Measurements from ENCODE around the gene PNPLA6.
"Not testable (repeated sequence)": the region's sequence is repeated elsewhere in the genome, so short reads cannot be mapped to it uniquely, and the experiment has no call there.

PNPLA6 gene

DNA sequence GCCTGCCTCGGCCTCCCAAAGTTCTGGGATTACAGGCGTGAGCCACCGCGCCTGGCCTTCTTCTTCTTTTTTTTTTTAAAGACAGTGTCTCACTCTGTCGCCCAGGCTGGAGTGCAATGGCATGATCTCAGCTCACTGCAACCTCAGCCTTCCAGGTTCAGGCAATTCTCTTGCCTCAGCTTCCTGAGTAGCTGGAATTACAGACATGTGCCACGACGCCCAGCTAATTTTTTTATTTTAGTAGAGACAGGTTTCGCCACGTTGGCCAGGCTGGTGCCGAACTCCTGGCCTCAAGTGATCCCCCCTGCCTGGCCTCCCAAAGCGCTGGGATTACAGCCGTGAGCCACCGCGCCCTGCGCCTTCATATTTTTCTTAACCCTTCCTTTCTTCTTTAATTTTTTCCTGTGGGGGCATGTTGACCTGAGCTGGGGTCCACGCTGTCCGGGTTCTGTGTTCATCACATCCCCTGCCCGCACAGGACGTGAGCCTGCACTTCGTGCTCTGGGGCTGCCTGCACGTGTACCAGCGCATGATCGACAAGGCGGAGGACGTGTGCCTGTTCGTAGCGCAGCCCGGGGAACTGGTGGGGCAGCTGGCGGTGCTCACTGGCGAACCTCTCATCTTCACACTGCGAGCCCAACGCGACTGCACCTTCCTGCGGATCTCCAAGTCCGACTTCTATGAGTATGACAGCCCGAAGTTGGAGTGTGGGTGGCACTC, 14.1 kb downstream of the PNPLA6 start:
- Histone ChIP-seq H3K4me3 (no peak overlapping the region), H3K27ac (no peak overlapping the region)

GRCh38 chr19:7550169-7550770, 14.8 kb downstream of the PNPLA6 start:
- H3K4me3 ChIP-seq = no peak overlapping the region

GRCh38 chr19:7550987-7551761, 15.7 kb downstream of the PNPLA6 start:
- peak overlapping the region in 1 of 7 experiments; percentile 5 for H3K4me3 ChIP-seq
- no peak overlapping the region for H3K27ac ChIP-seq

More at GRCh38 chr19:7550169-7550770, 14.8 kb downstream of the PNPLA6 start:
- H3K27ac ChIP-seq = no peak overlapping the region

- H3K27ac ChIP-seq = no peak overlapping the region
Measured at GRCh38 chr19:7552781-7553180, 17.3 kb downstream of the PNPLA6 start.

DNA sequence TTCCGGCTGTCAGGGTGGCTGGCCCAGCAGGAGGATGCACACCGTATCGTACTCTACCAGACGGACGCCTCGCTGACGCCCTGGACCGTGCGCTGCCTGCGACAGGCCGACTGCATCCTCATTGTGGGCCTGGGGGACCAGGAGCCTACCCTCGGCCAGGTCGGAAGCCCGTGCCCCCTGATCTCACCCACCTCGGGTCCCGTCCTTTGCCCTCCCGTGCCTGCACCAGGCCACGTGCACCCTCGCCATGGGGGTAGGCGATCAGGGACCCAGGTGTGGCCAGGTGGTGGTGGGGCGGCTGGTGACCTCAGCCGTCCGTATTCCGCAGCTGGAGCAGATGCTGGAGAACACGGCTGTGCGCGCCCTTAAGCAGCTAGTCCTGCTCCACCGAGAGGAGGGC, 19.0 kb downstream of the PNPLA6 start:
- H3K4me3 ChIP-seq = no peak overlapping the region

More at GRCh38 chr19:7552781-7553180, 17.3 kb downstream of the PNPLA6 start:
- no peak overlapping the region for H3K4me3 ChIP-seq

DNA sequence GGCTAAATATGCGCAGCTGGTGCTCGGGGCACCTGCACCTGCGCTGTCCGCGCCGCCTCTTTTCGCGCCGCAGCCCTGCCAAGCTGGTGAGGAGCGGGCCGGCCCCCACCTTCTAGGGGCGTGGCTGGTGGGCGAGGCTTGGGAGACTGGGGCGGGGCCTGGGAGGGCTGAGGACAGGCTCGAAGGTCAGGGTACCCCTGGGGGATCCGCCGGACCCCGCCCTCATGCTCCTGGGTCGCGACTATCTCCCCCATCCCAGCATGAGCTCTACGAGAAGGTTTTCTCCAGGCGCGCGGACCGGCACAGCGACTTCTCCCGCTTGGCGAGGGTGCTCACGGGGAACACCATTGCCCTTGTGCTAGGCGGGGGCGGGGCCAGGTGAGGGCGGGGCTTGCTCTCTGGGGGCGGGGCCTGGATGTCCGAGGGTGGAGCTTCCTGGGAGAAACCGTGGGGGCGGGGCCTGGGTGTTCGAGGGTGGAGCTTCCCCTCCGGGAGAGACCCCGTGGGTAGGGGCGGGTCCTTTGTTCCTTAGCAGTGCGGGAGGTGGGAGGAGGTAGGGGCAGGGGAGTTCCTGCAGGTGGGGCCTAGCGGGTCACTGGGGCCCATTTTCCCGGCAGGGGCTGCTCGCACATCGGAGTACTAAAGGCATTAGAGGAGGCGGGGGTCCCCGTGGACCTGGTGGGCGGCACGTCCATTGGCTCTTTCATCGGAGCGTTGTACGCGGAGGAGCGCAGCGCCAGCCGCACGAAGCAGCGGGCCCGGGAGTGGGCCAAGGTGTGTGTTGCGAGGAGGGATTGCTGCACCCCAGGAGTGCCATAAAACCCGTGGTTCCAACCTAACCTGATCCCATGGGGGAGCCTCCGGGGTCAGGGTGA, 19.7 kb downstream of the PNPLA6 start:
- Histone ChIP-seq H3K27ac (no peak overlapping the region), H3K4me3 (no peak overlapping the region)

More for the DNA sequence above, 19.0 kb downstream of the PNPLA6 start:
- no peak overlapping the region for H3K27ac ChIP-seq

DNA sequence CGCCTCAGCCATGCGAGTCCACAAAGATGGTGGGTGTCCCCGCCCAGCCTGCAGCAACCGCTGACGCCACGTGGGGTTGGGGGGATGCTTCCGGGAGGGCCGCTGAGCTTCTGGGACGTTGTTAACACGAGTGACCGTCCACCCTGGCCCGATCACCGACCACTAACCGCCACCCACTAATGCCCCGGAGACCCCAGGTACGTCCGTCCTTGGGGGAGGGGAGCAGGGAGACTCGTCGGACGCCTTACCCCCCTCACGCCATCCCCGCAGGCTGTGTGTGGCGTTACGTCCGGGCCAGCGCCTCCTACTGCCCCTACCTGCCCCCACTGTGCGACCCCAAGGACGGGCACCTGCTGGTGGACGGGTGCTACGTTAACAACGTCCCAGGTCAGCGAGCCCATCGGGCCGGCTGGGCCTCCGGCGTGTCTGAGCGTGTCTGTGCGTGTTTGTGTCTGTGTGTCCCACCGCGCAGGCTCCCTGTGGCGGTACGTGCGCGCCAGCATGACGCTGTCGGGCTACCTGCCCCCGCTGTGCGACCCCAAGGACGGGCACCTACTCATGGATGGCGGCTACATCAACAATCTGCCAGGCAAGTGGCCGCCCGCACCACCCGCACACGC, 21.3 kb downstream of the PNPLA6 start:
- Histone ChIP-seq H3K27ac (no peak overlapping the region), H3K4me3 (no peak overlapping the region)

DNA sequence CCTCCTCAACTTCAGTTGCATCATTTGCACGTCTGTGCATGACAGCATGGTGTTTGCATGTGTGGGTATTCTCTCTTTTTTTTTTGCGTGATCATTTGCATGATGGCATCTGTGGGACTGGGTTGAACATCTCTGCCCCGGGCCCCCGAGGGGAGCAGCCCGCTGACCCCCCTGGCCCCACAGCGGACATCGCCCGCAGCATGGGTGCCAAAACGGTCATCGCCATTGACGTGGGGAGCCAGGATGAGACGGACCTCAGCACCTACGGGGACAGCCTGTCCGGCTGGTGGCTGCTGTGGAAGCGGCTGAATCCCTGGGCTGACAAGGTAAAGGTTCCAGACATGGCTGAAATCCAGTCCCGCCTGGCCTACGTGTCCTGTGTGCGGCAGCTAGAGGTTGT, 23.1 kb downstream of the PNPLA6 start:
- H3K27ac ChIP-seq = no peak overlapping the region
- H3K4me3 ChIP-seq = no peak overlapping the region

- H3K4me3 ChIP-seq = no peak overlapping the region
- H3K27ac ChIP-seq = no peak overlapping the region
Measured at GRCh38 chr19:7559102-7559501, 23.6 kb downstream of the PNPLA6 start.

GRCh38 chr19:7560255-7560654, 24.7 kb downstream of the PNPLA6 start:
- Histone ChIP-seq H3K27ac (no peak overlapping the region), H3K4me3 (no peak overlapping the region)

DNA sequence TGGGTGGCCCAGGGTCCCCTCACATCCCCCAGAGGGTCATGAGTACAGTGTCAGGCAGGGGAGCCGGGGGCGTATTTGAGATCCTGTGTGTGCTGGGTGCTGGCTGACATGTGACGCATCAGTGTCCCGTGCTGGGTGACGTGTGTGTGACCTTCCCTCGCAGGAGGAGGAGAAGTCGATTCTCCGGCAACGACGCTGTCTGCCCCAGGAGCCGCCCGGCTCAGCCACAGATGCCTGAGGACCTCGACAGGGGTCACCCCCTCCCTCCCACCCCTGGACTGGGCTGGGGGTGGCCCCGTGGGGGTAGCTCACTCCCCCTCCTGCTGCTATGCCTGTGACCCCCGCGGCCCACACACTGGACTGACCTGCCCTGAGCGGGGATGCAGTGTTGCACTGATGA, 25.8 kb downstream of the PNPLA6 start:
- Histone ChIP-seq H3K27ac (no peak overlapping the region), H3K4me3 (no peak overlapping the region)

DNA sequence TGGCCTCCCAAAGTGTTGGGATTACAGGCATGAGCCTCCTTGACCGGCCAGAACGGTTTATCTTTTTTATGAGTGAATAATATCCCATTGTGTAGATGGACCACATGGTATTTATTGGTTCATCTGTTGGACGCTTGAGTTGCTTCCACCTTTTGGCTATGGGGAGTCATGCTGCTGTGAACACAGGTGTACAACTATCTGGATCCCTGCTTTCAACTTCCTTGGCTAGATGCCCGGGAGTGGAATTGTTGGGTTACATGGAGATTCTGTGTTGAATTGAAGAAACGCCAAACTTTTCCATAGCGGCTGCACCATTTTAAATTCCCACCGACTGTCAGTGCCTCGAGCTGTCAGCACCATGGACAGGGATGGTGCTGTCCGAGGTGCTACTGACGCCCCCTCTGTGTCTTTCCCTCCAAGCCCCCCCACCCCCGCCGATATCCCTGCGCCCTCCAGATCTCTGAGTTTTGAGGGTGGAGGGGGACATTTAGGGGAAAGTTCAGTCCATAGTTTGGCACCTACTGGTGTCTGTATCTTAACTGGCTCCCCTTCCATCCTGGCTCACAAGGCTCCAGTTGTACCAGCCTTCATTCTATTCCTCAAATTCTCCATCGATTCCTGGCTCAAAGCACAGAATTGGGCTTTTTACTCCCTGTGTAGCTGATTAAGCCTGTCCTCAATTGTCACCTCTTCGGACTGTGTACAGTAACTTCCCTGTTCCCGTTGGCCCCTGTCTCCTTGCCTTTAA, 27.3 kb downstream of the PNPLA6 start:
- Histone ChIP-seq H3K4me3 (no peak overlapping the region), H3K27ac (no peak overlapping the region)

DNA sequence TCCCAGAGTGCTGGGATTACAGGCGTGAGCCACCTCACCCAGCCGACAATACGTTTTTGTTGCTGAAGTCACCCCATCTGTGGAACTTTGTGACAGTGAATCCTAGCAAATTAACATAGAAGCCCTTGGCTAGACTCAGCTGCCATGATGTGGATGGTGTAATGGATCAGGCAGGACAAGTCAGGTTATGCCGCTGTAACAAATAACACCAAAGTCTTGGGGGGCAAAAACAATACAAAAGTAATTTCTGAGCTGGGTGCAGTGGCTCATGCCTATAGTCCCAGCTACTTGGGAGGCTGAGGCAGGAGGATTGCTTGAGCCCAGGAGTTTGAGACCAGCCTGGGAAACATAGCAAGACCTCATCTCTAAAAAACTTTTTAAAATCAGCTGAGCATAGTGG, 29.3 kb downstream of the PNPLA6 start:
- Histone ChIP-seq H3K27ac (no peak overlapping the region), H3K4me3 (no peak overlapping the region)

- Histone ChIP-seq H3K27ac (no peak overlapping the region), H3K4me3 (no peak overlapping the region)
Measured at GRCh38 chr19:7565332-7565731, 29.8 kb downstream of the PNPLA6 start.

GRCh38 chr19:7570761-7571160, 35.2 kb downstream of the PNPLA6 start:
- Histone ChIP-seq H3K4me3 (no peak overlapping the region), H3K27ac (no peak overlapping the region)

DNA sequence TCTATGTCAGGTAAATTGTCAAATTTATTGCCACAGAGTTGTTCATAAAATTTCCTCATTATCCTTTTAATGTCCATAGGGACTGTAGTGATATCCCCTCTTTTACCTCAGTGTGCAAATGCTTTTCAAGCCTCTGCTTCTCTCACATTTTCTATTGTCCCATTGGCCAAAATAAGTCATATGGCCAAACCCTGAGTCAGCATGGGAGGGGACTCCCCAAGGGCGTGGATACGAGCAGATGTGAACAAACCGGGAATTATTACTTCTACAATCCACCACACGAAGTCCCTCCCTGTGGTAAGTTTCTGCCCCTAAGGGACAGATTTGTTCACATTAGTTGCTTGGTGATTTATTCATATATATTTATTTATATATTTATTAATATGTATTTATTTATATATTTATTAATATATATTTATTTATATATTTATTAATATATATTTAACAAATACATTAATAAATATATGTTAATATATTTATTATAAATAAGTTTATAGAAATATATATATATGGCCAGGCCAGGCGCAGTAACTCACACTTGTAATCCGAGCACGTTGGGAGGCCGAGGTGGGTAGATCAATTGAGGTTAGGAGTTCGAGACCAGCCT, 40.0 kb downstream of the PNPLA6 start:
- Histone ChIP-seq H3K27ac (no peak overlapping the region), H3K4me3 (no peak overlapping the region)

DNA sequence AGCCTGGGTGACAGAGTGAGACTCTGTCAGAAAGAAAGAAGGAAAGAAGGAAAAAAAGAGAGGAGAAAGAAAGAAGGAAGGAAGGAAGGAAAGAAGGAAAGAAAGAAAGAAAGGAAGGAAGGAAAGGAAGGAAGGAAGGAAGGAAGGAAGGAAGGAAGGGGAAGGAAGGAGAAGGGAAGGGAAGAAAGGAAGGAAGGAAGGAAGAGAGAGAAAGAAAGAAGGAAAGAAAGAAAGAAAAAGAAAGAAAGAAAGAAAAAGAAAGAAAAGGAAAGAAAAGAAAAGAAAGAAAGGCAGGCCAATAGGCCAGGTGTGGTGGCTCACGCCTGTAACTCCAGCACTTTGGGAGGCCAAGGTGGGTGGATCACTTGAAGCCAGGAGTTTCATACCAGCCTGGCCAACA, 41.9 kb downstream of the PNPLA6 start:
- not testable (repeated sequence) for H3K4me3 ChIP-seq, H3K27ac ChIP-seq

- H3K4me3 ChIP-seq = no peak overlapping the region
- H3K27ac ChIP-seq = no peak overlapping the region
Measured at GRCh38 chr19:7578127-7578526, 42.6 kb downstream of the PNPLA6 start.

Data from skin epidermis (tissue), 12 donors.